ENCODE measurements around the gene HIPK4.

HIPK4 gene

GRCh38 chr19:40377876-40378385 lies 12.1 kb downstream of the HIPK4 start:
- no peak for TF ChIP-seq REST (IDR thresholded peaks at IDR 0.05; ENCODE audit: insufficient read depth in 1 of 2, low read depth in 2 of 2, low read length in 2 of 2)
- no peak for TF ChIP-seq TAF1 (IDR thresholded peaks at IDR 0.05; ENCODE audit: borderline replicate concordance, insufficient read depth, low read length)
- TF ChIP-seq POLR2AphosphoS5 (IDR thresholded peaks at IDR 0.05; ENCODE audit: low read depth, low read length) = no peak
- no peak for TF ChIP-seq SIN3A (IDR thresholded peaks at IDR 0.05; ENCODE audit: borderline replicate concordance, insufficient read depth, low read length)
- TF ChIP-seq FOXP2 (optimal IDR thresholded peaks at IDR 0.05; ENCODE audit: borderline replicate concordance, extremely low read depth, extremely low read length, insufficient read depth) = no peak

- TF ChIP-seq REST (IDR thresholded peaks at IDR 0.05; ENCODE audit: insufficient read depth in 1 of 2, low read depth in 2 of 2, low read length in 2 of 2) (no peak), SIN3A (IDR thresholded peaks at IDR 0.05; ENCODE audit: borderline replicate concordance, insufficient read depth, low read length) (no peak), FOXP2 (optimal IDR thresholded peaks at IDR 0.05; ENCODE audit: borderline replicate concordance, extremely low read depth, extremely low read length, insufficient read depth) (no peak)
Observed at GRCh38 chr19:40376286-40376862, 13.6 kb downstream of the HIPK4 start.

GRCh38 chr19:40374084-40374483 lies 15.9 kb downstream of the HIPK4 start:
- TF ChIP-seq REST (IDR thresholded peaks at IDR 0.05; ENCODE audit: insufficient read depth in 1 of 2, low read depth in 2 of 2, low read length in 2 of 2) (no peak), POLR2AphosphoS5 (IDR thresholded peaks at IDR 0.05; ENCODE audit: low read depth, low read length) (no peak), FOXP2 (optimal IDR thresholded peaks at IDR 0.05; ENCODE audit: borderline replicate concordance, extremely low read depth, extremely low read length, insufficient read depth) (no peak), SIN3A (IDR thresholded peaks at IDR 0.05; ENCODE audit: borderline replicate concordance, insufficient read depth, low read length) (no peak), TAF1 (IDR thresholded peaks at IDR 0.05; ENCODE audit: borderline replicate concordance, insufficient read depth, low read length) (no peak)

- TF ChIP-seq FOXP2 (optimal IDR thresholded peaks at IDR 0.05; ENCODE audit: borderline replicate concordance, extremely low read depth, extremely low read length, insufficient read depth) = no peak
- TF ChIP-seq SIN3A (IDR thresholded peaks at IDR 0.05; ENCODE audit: borderline replicate concordance, insufficient read depth, low read length) = no peak
- TF ChIP-seq POLR2AphosphoS5 (IDR thresholded peaks at IDR 0.05; ENCODE audit: low read depth, low read length) = no peak
- TF ChIP-seq REST (IDR thresholded peaks at IDR 0.05; ENCODE audit: insufficient read depth in 1 of 2, low read depth in 2 of 2, low read length in 2 of 2) = no peak
- no peak for TF ChIP-seq TAF1 (IDR thresholded peaks at IDR 0.05; ENCODE audit: borderline replicate concordance, insufficient read depth, low read length)
Observed at GRCh38 chr19:40371802-40372122, 18.2 kb downstream of the HIPK4 start.
